Fibroblast of the conjunctiva (primary cell): ENCODE measurements around the gene IFI30.

Experiments used
- DNase-seq: peaks from one replicate; pipeline ENCODE4 v3.0.0-alpha.2; 2010; ENCODE audit warnings: low read depth

The IFI30 gene

DNA sequence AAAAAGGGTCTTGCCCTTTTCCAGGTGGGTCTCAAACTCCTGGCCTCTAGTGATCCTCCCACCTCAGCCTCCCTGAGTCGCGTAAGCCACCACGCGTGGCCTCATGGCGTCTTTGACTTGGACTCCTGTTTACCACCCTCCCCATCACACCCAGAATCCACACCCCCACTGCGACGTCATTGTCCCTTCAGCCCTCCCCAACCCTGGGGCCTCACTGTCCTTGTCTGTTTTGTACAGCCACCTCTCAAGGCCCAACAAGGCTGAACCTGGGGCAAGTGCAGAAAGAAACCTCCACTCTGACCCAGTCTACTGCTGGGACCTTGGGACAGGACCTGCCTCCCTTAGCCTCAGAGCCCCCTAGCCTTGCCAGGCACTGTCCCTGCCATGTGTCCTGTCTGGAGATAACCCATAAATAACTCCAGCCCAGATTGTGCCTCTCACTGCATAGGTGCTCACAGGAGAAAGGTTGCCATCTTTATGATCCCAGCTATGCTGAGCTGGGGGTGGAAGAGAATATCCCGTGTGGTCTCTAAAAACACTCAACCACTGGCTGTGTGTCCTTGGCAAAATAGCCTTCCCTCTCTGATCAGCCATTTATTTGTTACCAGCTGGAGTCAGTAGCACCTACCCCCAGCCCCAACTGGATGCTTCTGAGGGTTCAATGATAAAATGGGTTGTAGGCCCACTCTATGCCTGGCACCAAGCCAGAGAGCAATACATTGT is 1.8 kb upstream of the IFI30 start:
- DNase-seq: no peak

DNA sequence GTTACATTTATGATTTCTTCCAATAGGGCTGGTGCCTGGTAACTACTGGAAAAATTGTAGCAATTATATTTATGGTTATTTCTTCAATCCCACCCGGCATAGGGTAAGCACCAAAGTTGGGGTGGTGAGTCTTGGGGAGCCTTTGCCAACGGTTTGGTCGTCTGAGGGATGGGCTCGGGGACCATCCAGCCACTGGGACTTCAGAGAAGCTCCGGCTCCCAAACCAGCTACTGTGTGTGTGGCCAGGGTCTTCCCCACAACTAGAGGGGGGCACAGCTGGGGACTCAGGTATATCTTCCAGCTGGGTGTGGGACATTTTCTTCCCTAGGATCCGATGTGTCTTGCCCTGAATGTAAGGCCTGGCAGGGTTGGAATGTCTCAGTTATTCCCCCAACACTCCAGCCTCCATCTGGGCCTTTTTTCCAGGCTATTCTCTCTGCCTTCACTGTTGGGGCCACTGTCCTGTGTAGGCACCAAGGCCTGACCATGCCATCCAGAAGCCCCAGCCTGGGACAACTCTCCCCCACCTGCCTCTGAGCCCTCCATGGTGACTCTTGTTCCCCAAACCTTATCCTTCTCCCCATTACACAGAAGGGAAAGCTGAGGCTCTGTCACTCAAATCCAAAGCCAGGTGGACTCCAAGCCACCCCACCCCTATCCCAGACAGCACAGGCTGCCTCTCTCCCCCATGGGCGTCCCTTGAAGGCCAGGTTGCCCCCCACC is 1.1 kb upstream of the IFI30 start:
- DNase-seq: no peak

- DNase-seq: no peak
These were observed 500 bp upstream of the IFI30 start for GRCh38 chr19:18173054-18173571.

GRCh38 chr19:18174983-18175382 is 1.4 kb downstream of the IFI30 start:
- no peak for DNase-seq

DNA sequence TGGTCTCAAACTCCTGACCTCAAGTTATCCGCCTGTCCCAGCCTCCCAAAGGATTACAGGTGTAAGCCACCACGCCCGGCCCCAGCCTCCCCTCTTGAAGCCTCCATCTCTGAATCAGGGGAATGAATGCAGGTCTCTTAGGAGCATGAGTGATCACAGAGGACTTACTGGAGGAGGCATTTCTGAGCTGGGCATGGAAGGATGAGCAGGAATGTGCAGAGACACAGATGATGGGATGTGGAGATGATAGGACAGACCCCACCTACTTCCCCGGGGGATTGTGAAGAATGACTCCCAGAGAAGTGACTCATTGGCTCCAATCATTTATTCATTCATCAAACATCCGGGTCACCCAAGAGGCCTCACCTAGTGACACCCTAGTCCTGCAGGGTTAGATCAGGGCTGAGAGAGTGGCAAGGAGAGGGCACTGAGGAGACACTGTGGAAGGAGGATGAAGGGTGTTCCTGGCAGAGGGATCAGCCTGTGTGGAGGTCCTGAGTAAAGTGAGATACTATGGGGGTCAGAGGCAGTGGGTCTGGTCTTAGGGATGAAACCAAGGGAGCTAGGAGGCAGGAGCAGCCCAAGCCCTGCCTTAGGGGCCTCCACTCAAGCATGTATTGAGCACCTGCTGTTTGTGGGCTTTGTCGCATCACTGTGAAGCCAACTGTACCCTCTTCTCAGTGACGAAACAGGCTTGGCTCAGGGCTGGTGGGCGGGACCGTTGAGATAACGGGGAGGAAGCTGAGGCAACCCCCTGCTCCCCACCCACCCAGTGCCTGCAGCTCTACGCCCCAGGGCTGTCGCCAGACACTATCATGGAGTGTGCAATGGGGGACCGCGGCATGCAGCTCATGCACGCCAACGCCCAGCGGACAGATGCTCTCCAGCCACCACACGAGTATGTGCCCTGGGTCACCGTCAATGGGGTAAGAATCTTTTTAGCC is 3.0 kb downstream of the IFI30 start:
- no peak for DNase-seq

DNA sequence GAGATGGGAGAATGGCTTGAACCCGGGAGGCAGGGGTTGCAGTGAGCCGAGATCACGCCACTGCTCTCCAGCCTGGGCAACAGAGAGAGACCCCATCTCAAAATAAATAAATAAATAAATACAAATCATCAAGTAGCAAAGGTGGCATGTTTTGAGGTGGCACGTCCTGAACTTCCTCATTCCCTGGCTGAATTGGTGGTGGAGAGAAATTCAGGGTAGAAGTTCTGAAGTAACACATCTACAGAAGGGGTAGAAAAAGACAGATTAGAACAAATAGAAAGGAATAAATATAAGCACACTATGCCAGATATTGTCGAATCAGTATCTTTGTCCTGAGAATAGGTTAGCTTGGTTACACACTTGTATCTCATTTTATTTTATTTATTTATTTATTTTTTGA is 6.3 kb downstream of the IFI30 start:
- DNase-seq: no peak

GRCh38 chr19:18183529-18183928 is 9.9 kb downstream of the IFI30 start:
- no peak for DNase-seq

GRCh38 chr19:18185538-18185937 is 11.9 kb downstream of the IFI30 start:
- no peak for DNase-seq

DNA sequence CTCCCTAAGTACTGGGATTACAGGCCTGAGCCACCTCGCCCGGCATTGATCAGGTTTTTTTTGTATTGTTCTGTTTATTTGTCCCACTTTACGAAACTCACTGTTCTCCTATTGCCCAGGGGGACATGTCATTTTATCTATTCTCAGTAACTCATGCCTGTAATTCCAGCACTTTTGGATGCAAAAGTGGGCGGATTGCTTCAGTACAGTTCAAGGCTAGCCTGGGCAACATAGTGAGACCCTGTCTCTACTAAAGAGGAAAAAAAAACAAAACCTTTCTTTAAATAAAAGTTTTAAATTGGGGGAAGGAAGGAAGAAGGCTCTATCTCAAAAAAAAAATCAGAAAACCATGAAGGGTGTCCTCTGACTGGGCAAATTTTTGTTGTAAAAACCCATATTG is 16.7 kb downstream of the IFI30 start:
- DNase-seq: no peak

GRCh38 chr19:18191640-18192062 is 18.0 kb downstream of the IFI30 start:
- no peak for DNase-seq

- DNase-seq: peak; percentile 100
These were observed 19.2 kb downstream of the IFI30 start, which contains the start of gene MPV17L2 for GRCh38 chr19:18192673-18193387. Gene MPV17L2 (plus strand): TSS chr19:18193218. CDS start chr19:18193282, 64 bp downstream.

DNA sequence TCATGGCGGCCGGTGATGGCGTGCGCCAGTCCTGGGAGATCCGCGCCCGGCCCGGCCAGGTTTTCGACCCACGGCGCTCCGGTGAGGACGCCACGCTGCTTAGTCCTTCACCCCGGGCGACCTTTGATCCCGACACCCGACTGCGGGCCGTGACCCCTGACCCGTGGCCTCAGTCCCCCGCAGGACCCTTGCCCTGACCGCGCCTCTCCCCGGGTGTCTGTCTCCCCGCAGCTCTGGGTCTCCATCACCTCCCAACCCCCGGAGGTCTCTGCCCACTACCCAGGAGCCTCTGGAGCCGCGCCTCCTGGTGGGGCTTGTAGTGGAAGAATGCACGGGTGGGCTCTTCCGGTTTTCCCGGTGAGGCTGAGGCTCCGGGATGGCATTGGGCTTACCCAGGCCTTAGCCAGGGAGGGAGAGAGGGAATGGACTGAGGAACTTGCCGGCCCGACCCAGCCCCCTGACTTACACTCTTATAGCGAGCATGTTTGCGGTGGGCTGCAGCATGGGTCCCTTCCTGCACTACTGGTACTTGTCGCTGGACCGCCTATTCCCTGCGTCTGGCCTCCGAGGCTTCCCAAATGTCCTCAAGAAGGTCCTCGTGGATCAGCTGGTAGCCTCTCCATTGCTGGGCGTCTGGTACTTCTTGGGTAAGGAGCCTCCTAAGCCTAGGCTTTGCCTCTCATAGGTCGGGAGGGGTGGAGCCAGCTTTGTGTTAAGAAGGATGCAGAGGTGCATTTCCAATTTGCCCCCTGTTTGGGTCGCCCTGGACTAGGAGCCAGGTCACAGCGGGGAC is 20.0 kb downstream of the IFI30 start:
- DNase-seq: no peak

GRCh38 chr19:18194181-18194530 is 20.5 kb downstream of the IFI30 start:
- no peak for DNase-seq

DNA sequence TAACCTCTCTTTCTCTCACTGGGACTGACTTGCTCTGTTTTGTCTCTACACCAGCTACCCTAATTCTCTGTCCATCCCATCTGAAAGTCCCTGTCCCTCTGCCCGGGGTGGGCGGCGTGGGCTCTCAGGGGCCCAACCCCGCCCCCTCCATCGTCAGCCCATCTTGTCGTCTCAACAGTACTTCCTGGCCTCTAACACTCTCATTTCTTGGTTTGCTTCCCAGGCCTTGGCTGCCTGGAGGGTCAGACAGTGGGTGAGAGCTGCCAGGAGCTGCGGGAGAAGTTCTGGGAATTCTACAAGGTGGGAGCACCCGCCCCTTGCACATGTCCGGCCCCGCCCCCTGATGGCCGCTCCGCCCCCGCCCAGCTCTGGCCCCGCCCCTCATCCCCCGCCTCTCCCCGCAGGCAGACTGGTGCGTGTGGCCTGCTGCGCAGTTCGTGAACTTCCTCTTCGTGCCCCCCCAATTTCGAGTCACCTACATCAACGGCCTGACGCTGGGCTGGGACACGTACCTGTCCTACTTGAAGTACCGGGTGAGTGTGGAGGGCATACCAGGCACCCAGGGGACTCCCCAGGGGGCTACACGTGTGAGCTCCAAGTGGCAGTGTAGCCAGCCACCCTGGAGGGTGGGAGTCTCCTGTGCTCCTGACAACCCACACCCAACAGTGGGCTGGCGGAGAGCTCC is 21.1 kb downstream of the IFI30 start:
- no peak for DNase-seq

DNA sequence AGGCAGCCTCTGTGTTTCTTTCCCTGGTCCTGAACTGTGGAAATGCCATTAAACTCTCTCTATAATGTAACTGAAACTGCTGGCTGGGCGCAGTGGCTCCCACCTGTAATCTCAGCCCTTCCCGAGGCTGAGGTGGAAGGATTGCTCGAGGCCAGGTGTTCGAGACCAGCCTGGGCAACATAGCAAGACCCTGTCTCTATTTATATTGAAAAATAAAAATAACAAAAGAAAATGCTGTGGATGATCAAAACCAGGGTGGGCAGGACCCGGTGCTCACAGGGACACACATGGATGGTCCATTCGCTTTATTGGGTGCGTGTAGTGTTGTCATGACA is 22.9 kb downstream of the IFI30 start:
- DNase-seq: no peak

GRCh38 chr19:18197306-18197705 is 23.7 kb downstream of the IFI30 start:
- DNase-seq: no peak

- DNase-seq: no peak
These were observed 24.3 kb downstream of the IFI30 start for GRCh38 chr19:18197941-18198340.

GRCh38 chr19:18198374-18198773 is 24.8 kb downstream of the IFI30 start:
- no peak for DNase-seq

- DNase-seq: no peak
These were observed 28.8 kb downstream of the IFI30 start for GRCh38 chr19:18202397-18202777.

DNA sequence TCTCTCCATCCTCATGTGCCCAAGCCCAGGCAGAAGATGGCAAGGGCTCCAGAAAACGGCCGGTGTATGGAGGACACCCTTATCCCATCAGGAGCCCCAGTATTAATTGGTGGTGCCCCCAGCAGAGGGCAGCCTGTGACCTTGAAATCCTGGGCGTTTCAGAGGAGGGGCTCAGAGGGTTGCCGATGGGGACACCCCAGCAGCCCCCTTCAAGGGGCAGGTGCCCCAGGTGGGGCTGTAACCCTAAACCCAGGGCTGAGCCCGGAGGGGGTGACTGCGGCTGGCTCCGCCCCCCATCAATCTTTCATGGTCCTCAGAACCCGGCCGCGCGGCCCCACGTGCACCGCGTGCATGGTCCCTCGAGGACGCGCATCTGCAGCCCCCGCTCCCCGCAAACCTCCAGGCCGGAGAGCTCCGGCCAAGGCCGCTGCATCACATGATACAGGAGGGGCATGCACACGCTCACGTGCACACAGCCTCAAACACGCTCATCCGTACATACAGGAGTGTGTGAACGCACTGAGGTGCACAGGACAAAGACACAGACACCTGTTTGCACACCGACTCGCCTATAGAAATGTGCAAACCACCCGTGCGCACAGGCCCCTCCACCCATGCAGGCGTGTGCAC is 29.3 kb downstream of the IFI30 start:
- no peak for DNase-seq
